ENCODE results near the gene PTOV1.

DNA sequence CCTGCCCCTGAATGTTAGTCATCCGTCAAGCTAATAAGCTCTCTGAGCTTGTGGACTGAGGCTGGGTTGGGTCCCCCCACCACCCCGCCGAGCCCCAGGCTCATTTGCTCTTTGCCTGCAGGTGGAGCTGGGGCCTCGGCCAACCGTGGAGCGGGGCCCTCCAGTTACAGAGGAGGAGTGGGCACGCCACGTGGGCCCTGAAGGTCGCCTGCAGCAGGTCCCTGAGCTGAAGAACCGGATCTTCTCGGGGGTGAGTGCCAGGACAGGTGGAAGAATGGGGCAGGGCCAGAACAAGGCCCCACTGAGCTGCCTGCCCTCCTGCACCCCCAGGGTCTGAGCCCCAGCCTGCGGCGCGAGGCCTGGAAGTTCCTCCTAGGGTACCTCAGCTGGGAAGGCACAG is 31.7 kb downstream of the PTOV1 start:
- TF ChIP-seq CTCF (IDR thresholded peaks at IDR 0.05) (no peak), POLR2A (IDR thresholded peaks at IDR 0.05) (no peak)
